ENCODE measurements around the gene TRIM69.
A peak's percentile ranks its signal among the peaks of the same experiment; 100 is the strongest.
"Not testable (repeated sequence)": the region's sequence is repeated elsewhere in the genome, so short reads cannot be mapped to it uniquely, and the experiment has no call there.

The TRIM69 gene

DNA sequence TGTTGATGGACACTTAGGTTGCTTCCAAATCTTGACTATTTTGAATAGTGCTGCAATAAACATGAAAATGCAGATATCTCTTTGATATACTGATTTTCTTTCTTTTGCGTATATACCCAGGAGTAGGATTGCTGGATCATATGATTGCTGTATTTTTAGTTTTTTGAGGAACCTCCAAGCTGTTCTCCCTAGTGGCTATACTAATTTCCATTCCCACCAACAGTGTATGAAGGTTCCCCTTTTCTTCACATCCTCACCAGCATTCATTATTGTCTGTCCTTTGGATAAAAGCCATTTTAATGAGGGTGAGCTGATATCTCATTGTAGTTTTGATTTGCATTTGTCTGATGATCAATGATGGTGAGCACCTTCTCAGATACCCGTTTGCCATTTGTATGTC lies 37.7 kb upstream of the TRIM69 start:
- Mint-ChIP-seq H3K4me1 (peaks cover 15% of the 10 kb centered on the region), H3K27ac (no peak overlapping the region), H3K9me3 (peaks cover 34% of the 10 kb centered on the region), H3K36me3 (ENCODE audit: low read depth) (no peaks in the 10 kb centered on the region), H3K4me3 (no peak overlapping the region), H3K27me3 (ENCODE audit: low read depth, poor library complexity) (peaks cover 15% of the 10 kb centered on the region)
- no peak for DNase-seq
- TF ChIP-seq, protein P1, sequence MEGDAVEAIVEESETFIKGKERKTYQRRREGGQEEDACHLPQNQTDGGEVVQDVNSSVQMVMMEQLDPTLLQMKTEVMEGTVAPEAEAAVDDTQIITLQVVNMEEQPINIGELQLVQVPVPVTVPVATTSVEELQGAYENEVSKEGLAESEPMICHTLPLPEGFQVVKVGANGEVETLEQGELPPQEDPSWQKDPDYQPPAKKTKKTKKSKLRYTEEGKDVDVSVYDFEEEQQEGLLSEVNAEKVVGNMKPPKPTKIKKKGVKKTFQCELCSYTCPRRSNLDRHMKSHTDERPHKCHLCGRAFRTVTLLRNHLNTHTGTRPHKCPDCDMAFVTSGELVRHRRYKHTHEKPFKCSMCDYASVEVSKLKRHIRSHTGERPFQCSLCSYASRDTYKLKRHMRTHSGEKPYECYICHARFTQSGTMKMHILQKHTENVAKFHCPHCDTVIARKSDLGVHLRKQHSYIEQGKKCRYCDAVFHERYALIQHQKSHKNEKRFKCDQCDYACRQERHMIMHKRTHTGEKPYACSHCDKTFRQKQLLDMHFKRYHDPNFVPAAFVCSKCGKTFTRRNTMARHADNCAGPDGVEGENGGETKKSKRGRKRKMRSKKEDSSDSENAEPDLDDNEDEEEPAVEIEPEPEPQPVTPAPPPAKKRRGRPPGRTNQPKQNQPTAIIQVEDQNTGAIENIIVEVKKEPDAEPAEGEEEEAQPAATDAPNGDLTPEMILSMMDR (IDR thresholded peaks at IDR 0.05), result no peak

DNA sequence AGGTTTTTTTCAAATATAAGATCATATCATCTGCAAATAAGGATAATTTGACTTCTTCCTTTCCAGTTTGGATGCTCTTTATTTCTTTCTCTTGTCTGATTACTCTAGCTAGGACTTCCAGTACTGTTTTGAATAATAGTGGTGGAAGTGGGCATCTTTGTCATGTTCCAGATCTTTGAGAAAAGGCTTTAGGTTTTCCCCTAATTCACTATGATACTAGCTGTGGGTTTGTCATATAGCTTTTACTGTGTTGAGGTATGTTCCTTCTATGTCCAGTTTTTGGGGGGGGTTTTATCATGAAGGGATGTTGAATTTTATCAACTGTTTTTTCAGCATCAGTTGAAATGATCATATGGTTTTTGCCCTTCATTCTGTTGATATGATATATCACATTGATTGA lies 35.7 kb upstream of the TRIM69 start:
- not testable (repeated sequence) for H3K4me3 Mint-ChIP-seq; DNase-seq; H3K36me3 Mint-ChIP-seq (ENCODE audit: low read depth); H3K27ac Mint-ChIP-seq; H3K4me1 Mint-ChIP-seq
- Mint-ChIP-seq H3K27me3 (ENCODE audit: low read depth, poor library complexity) (peaks cover 20% of the 10 kb centered on the region), H3K9me3 (peaks cover 45% of the 10 kb centered on the region)

DNA sequence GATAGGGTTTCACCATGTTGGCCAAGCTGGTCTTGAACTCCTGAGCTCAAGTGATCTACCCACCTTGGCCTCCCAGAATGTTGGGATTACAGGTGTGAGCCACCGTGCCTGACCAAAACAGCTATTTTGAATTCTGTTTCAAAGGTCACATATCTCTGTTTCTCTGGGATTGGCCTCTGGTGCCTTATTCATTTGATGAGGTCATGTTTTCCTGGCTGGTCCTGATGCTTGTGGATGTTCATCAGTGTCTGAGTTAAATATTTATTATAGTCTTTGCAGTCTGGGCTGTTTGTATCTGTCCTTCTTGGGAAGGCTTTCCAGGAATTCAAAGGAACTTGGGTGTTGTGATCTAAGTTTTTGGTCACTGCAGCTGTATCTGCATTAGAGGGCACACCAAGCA lies 30.3 kb upstream of the TRIM69 start:
- Mint-ChIP-seq H3K36me3 (ENCODE audit: low read depth) (no peaks in the 10 kb centered on the region), H3K4me1 (peaks cover 9% of the 10 kb centered on the region), H3K9me3 (peaks cover 33% of the 10 kb centered on the region), H3K27me3 (ENCODE audit: low read depth, poor library complexity) (peaks cover 14% of the 10 kb centered on the region), H3K4me3 (no peak overlapping the region), H3K27ac (no peak overlapping the region)
- DNase-seq, result no peak
- TF ChIP-seq, protein P1 (IDR thresholded peaks at IDR 0.05), result no peak

DNA sequence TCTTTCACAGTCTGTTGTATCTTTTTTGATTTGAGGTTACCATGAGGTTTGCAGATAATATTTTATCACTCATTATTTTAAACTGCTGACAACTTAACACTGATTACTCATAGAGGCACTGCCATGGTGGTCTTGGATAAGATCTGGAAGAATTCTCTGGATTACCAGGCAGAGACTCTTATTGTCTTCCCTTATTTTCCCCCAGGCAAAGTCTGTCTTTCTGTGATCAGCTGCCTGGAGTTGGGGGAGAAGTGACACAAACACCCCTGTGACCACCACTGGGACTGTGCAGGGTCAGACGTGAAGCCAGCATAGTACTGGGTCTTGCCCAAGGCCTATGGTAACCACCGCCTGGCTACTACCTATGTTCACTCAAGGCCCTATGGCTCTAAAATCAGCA lies 29.9 kb upstream of the TRIM69 start:
- peaks cover 31% of the 10 kb centered on the region for H3K9me3 Mint-ChIP-seq
- TF ChIP-seq, protein P1 (IDR thresholded peaks at IDR 0.05), result no peak
- DNase-seq, result no peak

DNA sequence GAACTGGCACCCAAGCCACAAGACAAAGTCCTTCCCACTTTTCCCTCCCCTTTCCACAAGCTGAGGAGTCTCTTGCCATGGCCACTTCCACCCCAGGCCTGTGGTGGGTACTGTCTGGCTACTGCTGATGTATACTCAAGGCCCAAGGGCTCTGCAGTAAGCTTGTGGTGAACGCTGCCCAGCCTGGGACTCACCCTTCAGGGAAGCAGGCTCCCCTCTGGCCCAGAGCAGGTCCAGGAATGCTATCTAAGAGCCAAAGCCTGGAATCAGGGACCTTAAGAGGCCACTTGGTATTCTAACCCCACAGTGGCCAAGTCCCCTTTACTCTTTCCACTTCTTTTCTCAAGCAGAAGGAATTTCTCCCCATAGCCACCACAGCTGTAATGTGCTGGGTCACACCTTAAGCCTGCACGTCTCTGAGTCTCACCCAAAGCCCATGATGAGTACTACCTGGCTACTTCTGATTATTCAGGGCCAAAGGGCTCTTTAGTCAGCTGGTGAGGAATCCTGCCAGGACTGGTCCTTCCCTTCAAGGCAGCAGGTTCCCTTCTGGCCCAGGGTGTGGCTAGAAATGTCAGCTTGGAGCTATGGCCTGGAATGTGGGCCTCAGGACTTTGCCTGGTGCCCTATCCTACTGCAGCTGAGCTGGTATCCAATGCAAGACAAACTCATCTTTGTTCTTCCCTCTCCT lies 29.2 kb upstream of the TRIM69 start:
- TF ChIP-seq, protein P1 (IDR thresholded peaks at IDR 0.05), result no peak
- no peak overlapping the region for H3K27ac Mint-ChIP-seq
- peaks cover 15% of the 10 kb centered on the region for H3K27me3 Mint-ChIP-seq (ENCODE audit: low read depth, poor library complexity)
- H3K4me3 Mint-ChIP-seq, result no peak overlapping the region
- peaks cover 25% of the 10 kb centered on the region for H3K9me3 Mint-ChIP-seq
- no peak for DNase-seq
- peaks cover 13% of the 10 kb centered on the region for H3K4me1 Mint-ChIP-seq
- no peaks in the 10 kb centered on the region for H3K36me3 Mint-ChIP-seq (ENCODE audit: low read depth)

More for the DNA sequence above, 29.9 kb upstream of the TRIM69 start:
- Mint-ChIP-seq H3K36me3 (ENCODE audit: low read depth) (no peaks in the 10 kb centered on the region), H3K4me3 (no peak overlapping the region), H3K27me3 (ENCODE audit: low read depth, poor library complexity) (peaks cover 14% of the 10 kb centered on the region), H3K4me1 (peaks cover 11% of the 10 kb centered on the region), H3K27ac (no peak overlapping the region)

DNA sequence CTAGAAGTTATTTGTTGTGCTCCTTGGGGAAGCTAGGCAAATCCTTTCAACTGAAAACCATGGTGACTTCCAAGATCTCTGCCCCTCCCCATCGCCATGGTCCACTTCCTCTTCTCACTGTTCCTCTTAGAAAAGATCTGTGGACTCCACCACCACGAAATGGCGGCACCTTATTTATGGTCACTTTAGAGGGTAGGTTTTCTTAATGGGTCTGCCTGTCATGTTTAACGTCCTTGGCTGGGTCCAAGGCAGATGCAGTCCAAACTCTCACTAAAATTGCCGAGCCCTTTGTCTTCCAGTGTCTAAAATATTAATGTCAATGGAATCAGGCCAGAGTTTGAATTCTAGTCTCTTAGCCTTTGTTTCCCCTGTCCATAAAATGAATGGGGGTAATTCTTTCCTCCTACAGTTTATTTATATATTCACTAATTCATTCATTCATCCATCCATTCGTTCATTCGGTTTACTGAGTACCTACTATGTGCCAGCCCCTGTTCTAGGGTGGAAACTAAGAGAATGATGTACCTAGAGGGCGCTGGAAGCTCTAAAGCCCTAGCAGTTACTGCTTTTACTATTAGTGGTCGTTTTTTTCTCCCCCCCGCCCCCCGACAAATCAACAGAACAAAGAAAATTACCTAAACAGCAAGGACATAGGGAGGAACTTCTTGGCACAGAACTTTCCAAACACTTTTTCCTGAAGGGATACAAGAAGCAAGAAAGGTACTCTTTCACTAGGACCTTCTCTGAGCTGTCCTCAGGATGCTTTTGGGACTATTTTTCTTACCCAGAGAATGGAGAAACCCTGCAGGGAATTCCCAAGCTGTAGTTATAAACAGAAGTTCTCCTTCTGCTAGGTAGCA lies 25.9 kb upstream of the TRIM69 start:
- no peak for DNase-seq
- Mint-ChIP-seq H3K27me3 (ENCODE audit: low read depth, poor library complexity) (peaks cover 27% of the 10 kb centered on the region), H3K36me3 (ENCODE audit: low read depth) (peaks cover 8% of the 10 kb centered on the region), H3K4me3 (peak overlapping the region; percentile 98), H3K27ac (peak overlapping the region; percentile 98), H3K4me1 (peaks cover 27% of the 10 kb centered on the region), H3K9me3 (no peaks in the 10 kb centered on the region)
- TF ChIP-seq, protein P1 (IDR thresholded peaks at IDR 0.05), result no peak

All from nephron progenitor cell (in vitro differentiated cells).